Stimulated activated CD4-positive, alpha-beta T cell treated with anti-CD3 and anti-CD28 coated beads, Interleukin-15, amount 100 ng/mL, for 1 hour (primary cell): ENCODE results near the gene SPON1.

Experiments
- DNase-seq, 2 donors: peaks; one replicate each; pipeline ENCODE4 v3.0.0-alpha.2; 2020; ENCODE audit warnings: low read depth in 1 of 2, low spot score in 1 of 2

Gene SPON1

DNA sequence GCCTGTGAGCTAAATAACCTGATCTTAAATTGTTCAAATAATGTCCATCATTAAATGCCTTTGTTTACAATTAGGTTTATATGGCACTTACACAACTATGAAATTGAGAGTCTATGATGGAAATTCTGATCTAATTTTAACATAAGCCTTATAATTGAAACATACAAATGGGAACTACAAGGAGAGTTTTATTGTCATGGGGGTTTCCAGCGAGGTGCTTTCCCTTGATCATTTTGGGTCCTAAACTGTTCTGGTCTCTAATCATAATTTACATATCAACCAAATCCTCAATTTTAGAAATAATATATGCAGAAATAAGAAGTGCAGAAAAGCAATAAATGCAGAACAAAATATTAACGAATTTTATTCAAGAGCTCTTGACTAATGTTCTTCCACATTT lies 351.6 kb downstream of the SPON1 start:
- no peak for DNase-seq

GRCh38 chr11:14315130-14315529 lies 352.6 kb downstream of the SPON1 start:
- no peak for DNase-seq
